Brain (organoid and tissue), 1 donor: ENCODE results near the gene NR1I3. TPM values are rescaled to one million over a fixed set of nuclear protein-coding genes. Genes with fewer than 3 reads are reported as not detected.

Source experiments
- polyA plus RNA-seq: library from polyadenylated mRNA; stranded (reverse); fragments of 350-450 nt; fragmentation: Illumina TruSeq; extraction: RNeasy Lipid Tissue Mini Kit (QIAGEN cat#74804); gene quantifications from one replicate; pipeline ENCODE4 v1.2.3, GENCODE V29; 2015; ENCODE audit warnings: low read depth, low replicate concordance; ENCODE audit not compliant: insufficient read depth

NR1I3 gene
- polyA plus RNA-seq, 1 donor from 2014 or later: not detected

Other genes with a start within 250 kb of the NR1I3 start
- gene F11R, start 217.1 kb downstream of the NR1I3 start, polyA plus RNA-seq: 148 TPM
- 134 TPM for gene TSTD1, start 199.2 kb downstream of the NR1I3 start, polyA plus RNA-seq
- 34.8 TPM for gene USF1, start 192.2 kb downstream of the NR1I3 start, polyA plus RNA-seq
- gene ARHGAP30, start 168.3 kb downstream of the NR1I3 start, polyA plus RNA-seq: 0.93 TPM
- gene NECTIN4, start 148.6 kb downstream of the NR1I3 start, polyA plus RNA-seq: not detected
- 27.7 TPM for gene KLHDC9, start 139.8 kb downstream of the NR1I3 start, polyA plus RNA-seq
- gene PFDN2, start 120.2 kb downstream of the NR1I3 start, polyA plus RNA-seq: 194 TPM
- 40.7 TPM for gene NIT1, start 120.1 kb downstream of the NR1I3 start, polyA plus RNA-seq
- gene DEDD, start 105.5 kb downstream of the NR1I3 start, polyA plus RNA-seq: 42.0 TPM
- 142 TPM for gene UFC1, start 84.2 kb downstream of the NR1I3 start, polyA plus RNA-seq
- gene USP21, start 78.7 kb downstream of the NR1I3 start, polyA plus RNA-seq: 46.7 TPM
- gene PPOX, start 71.8 kb downstream of the NR1I3 start, polyA plus RNA-seq: 25.7 TPM
- gene B4GALT3, start 60.7 kb downstream of the NR1I3 start, polyA plus RNA-seq: 52.8 TPM
- 17.3 TPM for gene ADAMTS4, start 39.1 kb downstream of the NR1I3 start, polyA plus RNA-seq
- 77.1 TPM for gene NDUFS2, start 35.8 kb downstream of the NR1I3 start, polyA plus RNA-seq
- 38.4 TPM for gene FCER1G, start 22.9 kb downstream of the NR1I3 start, polyA plus RNA-seq
- gene APOA2, start 14.6 kb downstream of the NR1I3 start, polyA plus RNA-seq: not detected
- 16.1 TPM for gene TOMM40L, start 12.1 kb downstream of the NR1I3 start, polyA plus RNA-seq
- 5.2 TPM for gene PCP4L1, start 20.5 kb upstream of the NR1I3 start, polyA plus RNA-seq
- gene MPZ, start 71.8 kb upstream of the NR1I3 start, polyA plus RNA-seq: 2.6 TPM
- gene SDHC, start 76.2 kb upstream of the NR1I3 start, polyA plus RNA-seq: 211 TPM
- 1.4 TPM for gene CFAP126, start 129.7 kb upstream of the NR1I3 start, polyA plus RNA-seq